Measurements from ENCODE around the gene CLTRN. TPM values are rescaled to one million over a fixed set of nuclear protein-coding genes. Genes with fewer than 3 reads are reported as not detected.

Gene CLTRN
- total and polyA plus RNA-seq, 2 donors (not counting 3 experiments of a cell fraction or from before 2014, with no cell fraction given) = 0.04 TPM; not detected in 1

GRCh38 chrX:15696516-15696915, 31.9 kb upstream of the CLTRN start:
- no peaks in the 10 kb centered on the region for H3K4me1 ChIP-seq (ENCODE audit: control insufficient read depth, extremely low read depth, insufficient read depth, low read length)
- H3K79me2 ChIP-seq (ENCODE audit: control insufficient read depth, insufficient read depth, low read length) = no peaks in the 10 kb centered on the region
- intact Hi-C loops (cut with micrococcal nuclease) = no loop called here
- FAIRE-seq (no peak), DNase-seq (ENCODE audit: low read depth, low spot score) (no peak)
- H3K4me2 ChIP-seq (ENCODE audit: insufficient read depth, low read length) = no peak overlapping the region
- CTCF ChIA-PET = no interaction called here
- no TSS peak for BruUV-seq (replicated peaks)
- POLR2A ChIA-PET = no interaction called here
- H3K27me3 ChIP-seq (ENCODE audit: control insufficient read depth in 2 of 2, insufficient read depth in 2 of 2, low read length in 2 of 2) = no peaks in the 10 kb centered on the region
- H3K36me3 ChIP-seq (ENCODE audit: control insufficient read depth in 2 of 2, extremely low read depth in 1 of 2, insufficient read depth in 2 of 2, low read length in 2 of 2) = no peaks in the 10 kb centered on the region
- H3K4me3 ChIP-seq (replicated peaks in 1 of 3; ENCODE audit: insufficient read depth in 1 of 3, low read depth in 1 of 3, low read length in 3 of 3) = no peak overlapping the region
- no peak overlapping the region for H3K27ac ChIP-seq (ENCODE audit: insufficient read depth, low read depth, low read length)
- dilution Hi-C loops (cut with MboI; ENCODE audit: extremely low pct_ligation_motif_present, low sequenced_read_pairs) = no loop called here
- no peaks in the 10 kb centered on the region for H3K9me1 ChIP-seq (replicated peaks; ENCODE audit: control insufficient read depth, extremely low read depth, insufficient read depth, low read length)
- H4K20me1 ChIP-seq (replicated peaks; ENCODE audit: control insufficient read depth, extremely low read depth, insufficient read depth, low read length) = no peaks in the 10 kb centered on the region
- no peak for TF ChIP-seq JUN (IDR thresholded peaks at IDR 0.05; ENCODE audit: borderline replicate concordance, insufficient read depth, insufficient read length, low read depth)
- no peak for TF ChIP-seq POLR2A (IDR thresholded peaks at IDR 0.05; ENCODE audit: low read depth, low read length)
- no peak for TF ChIP-seq GATA2 (IDR thresholded peaks at IDR 0.05; ENCODE audit: insufficient read depth, insufficient read length, low read depth, low read length)
- no peak for TF ChIP-seq MYC (IDR thresholded peaks at IDR 0.05; ENCODE audit: low read depth, low read length)
- TF ChIP-seq CTCF (IDR thresholded peaks at IDR 0.05; ENCODE audit: extremely low read depth in 1 of 2, insufficient read depth in 1 of 2, low read depth in 1 of 2, low read length in 2 of 2) = no peak
- TF ChIP-seq EZH2 (IDR thresholded peaks at IDR 0.05; ENCODE audit: borderline replicate concordance, low read depth, low read length, severe bottlenecking) = no peak
- TF ChIP-seq FOS (IDR thresholded peaks at IDR 0.05; ENCODE audit: borderline replicate concordance, insufficient read depth, low read length) = no peak
- no peak for TF ChIP-seq POLR2AphosphoS5 (IDR thresholded peaks at IDR 0.05; ENCODE audit: insufficient read depth, low read depth, low read length)
- no peak for TF ChIP-seq MAX (IDR thresholded peaks at IDR 0.05; ENCODE audit: insufficient read depth, insufficient read length)
- H2AFZ ChIP-seq (ENCODE audit: low read depth, low read length) = no peak overlapping the region
- H3K9ac ChIP-seq (replicated peaks; ENCODE audit: extremely low read depth, insufficient read depth, low read length) = no peak overlapping the region
- no peaks in the 10 kb centered on the region for H3K9me3 ChIP-seq (replicated peaks; ENCODE audit: control insufficient read depth, insufficient read depth, low read length)
